HEK293T (cell line): ENCODE results near the gene PREP.

Experiments used
- CTCF ChIA-PET: fragments of 350-600 bp; formaldehyde crosslinking; extraction: SDS; loops from one replicate; lab custom pipeline; 2021; ENCODE audit warnings: antibody characterized with exemption, inconsistent platforms; lab: Yijun Ruan, JAX
- POLR2A ChIA-PET: fragments of 350-600 bp; formaldehyde crosslinking; extraction: SDS; loops from one replicate; lab custom pipeline; 2020; ENCODE audit warnings: antibody characterized with exemption, inconsistent platforms; lab: Yijun Ruan, JAX
- DNase-seq: peaks from one replicate; pipeline ENCODE4 v3.0.0; 2012; ENCODE audit warnings: mixed read lengths; ENCODE audit errors: extremely low spot score
- ARNT ChIP-seq: fragments of 450-650 bp; IDR thresholded peaks from 2 replicates; pipeline ENCODE4 v1.6.1; 2017; ENCODE audit warnings: mild to moderate bottlenecking
- BHLHE40 ChIP-seq: fragments of 450-650 bp; IDR thresholded peaks from 2 replicates; pipeline ENCODE4 v1.6.1; 2016; ENCODE audit warnings: mild to moderate bottlenecking, moderate library complexity, borderline replicate concordance
- CTBP1 ChIP-seq: fragments of 450-650 bp; IDR thresholded peaks from 2 replicates; pipeline ENCODE4 v1.6.1; 2016; ENCODE audit warnings: borderline replicate concordance
- ELF4 ChIP-seq: fragments of 450-650 bp; IDR thresholded peaks from 2 replicates; pipeline ENCODE4 v1.6.1; 2017; ENCODE audit warnings: antibody characterized with exemption
- FOXA1 ChIP-seq: fragments of 450-650 bp; IDR thresholded peaks from 2 replicates; pipeline ENCODE4 v1.6.1; 2016; ENCODE audit warnings: mild to moderate bottlenecking
- FOXK2 ChIP-seq: fragments of 450-650 bp; IDR thresholded peaks from 2 replicates; pipeline ENCODE4 v1.6.1; 2016; ENCODE audit warnings: mild to moderate bottlenecking
- FOXM1 ChIP-seq: fragments of 450-650 bp; IDR thresholded peaks from 2 replicates; pipeline ENCODE4 v1.6.1; 2017; ENCODE audit warnings: mild to moderate bottlenecking, borderline replicate concordance
- HDGF ChIP-seq: fragments of 450-650 bp; IDR thresholded peaks from 2 replicates; pipeline ENCODE4 v1.6.1; 2017; ENCODE audit warnings: antibody characterized with exemption, borderline replicate concordance
- L3MBTL2 ChIP-seq: fragments of 450-650 bp; conservative IDR thresholded peaks from 2 replicates; pipeline ENCODE4 v1.6.1; 2016; ENCODE audit warnings: mild to moderate bottlenecking
- LEF1 ChIP-seq: fragments of 450-650 bp; IDR thresholded peaks from 2 replicates; pipeline ENCODE4 v1.6.1; 2017; ENCODE audit warnings: mild to moderate bottlenecking, borderline replicate concordance
- NFRKB ChIP-seq: fragments of 450-650 bp; IDR thresholded peaks from 2 replicates; pipeline ENCODE4 v1.6.1; 2016; ENCODE audit warnings: mild to moderate bottlenecking, moderate library complexity
- PKNOX1 ChIP-seq: fragments of 450-650 bp; IDR thresholded peaks from 2 replicates; pipeline ENCODE4 v1.6.1; 2016
- SP1 ChIP-seq: fragments of 450-650 bp; IDR thresholded peaks from 2 replicates; pipeline ENCODE4 v1.6.1; 2017
- SUZ12 ChIP-seq: fragments of 450-650 bp; IDR thresholded peaks from 2 replicates; pipeline ENCODE4 v1.6.1; 2016; ENCODE audit warnings: mild to moderate bottlenecking
- TARDBP ChIP-seq: fragments of 450-650 bp; IDR thresholded peaks from 2 replicates; pipeline ENCODE4 v1.6.1; 2016
- ZNF384 ChIP-seq: fragments of 450-650 bp; IDR thresholded peaks from 2 replicates; pipeline ENCODE4 v1.6.1; 2016

The PREP gene

GRCh38 chr6:105402939-105403935 lies at the start of gene PREP:
Gene PREP, minus strand, starts transcription at chr6:105403082. Its CDS starts 191 bp downstream, at chr6:105402891.
- DNase-seq, result peak; percentile 87
- TF ChIP-seq ARNT (peak; percentile 11; the same call in 1 of the 2 replicates), FOXA1 (no peak), PKNOX1 (peak; percentile 72), FOXM1 (peak; percentile 43), FOXK2 (no peak), L3MBTL2 (0 out of 2 replicates have a peak, but pooled peaks have one; percentile 17)
- POLR2A ChIA-PET, result interaction anchor here (0.8 to 1.2 kb wide), 5 partner anchors 10 to 544 kb away, joined by 3 to 6 read pairs (median 5); partner anchors contain the start of gene HACE1
- CTCF ChIA-PET, result interaction anchor here (0.6 to 1.2 kb wide), 13 partner anchors 9 to 888 kb away, joined by 3 to 11 read pairs (median 4); a partner anchor contains a TSS

GRCh38 chr6:105452376-105452775 lies 49.5 kb upstream of the PREP start:
- no peak for TF ChIP-seq LEF1
- TF ChIP-seq ZNF384, result no peak
- no peak for TF ChIP-seq SUZ12
- no peak for TF ChIP-seq CTBP1
- no peak for TF ChIP-seq BHLHE40
- no peak for TF ChIP-seq NFRKB
- no peak for TF ChIP-seq ELF4
- TF ChIP-seq SP1, result no peak
- ChIA-PET POLR2A (no interaction called here), CTCF (no interaction called here)
- no peak for DNase-seq

GRCh38 chr6:105449756-105450390 lies 47.0 kb upstream of the PREP start:
- TF ChIP-seq SUZ12 (no peak), SP1 (no peak), L3MBTL2 (no peak), ELF4 (no peak), TARDBP (no peak), LEF1 (no peak), FOXK2 (no peak), ZNF384 (no peak), PKNOX1 (no peak), ARNT (no peak), CTBP1 (no peak), HDGF (no peak), FOXM1 (no peak), BHLHE40 (no peak)
- ChIA-PET POLR2A (no interaction called here), CTCF (no interaction called here)
- no peak for DNase-seq

GRCh38 chr6:105445481-105445880 lies 42.6 kb upstream of the PREP start:
- no peak for DNase-seq
- CTCF ChIA-PET, result interaction anchor here (1.4 kb wide), 1 partner anchor 13 kb away, joined by 3 read pairs; no protein-coding TSS in a partner anchor
- TF ChIP-seq CTBP1 (no peak), PKNOX1 (no peak), L3MBTL2 (no peak)
- POLR2A ChIA-PET, result no interaction called here

GRCh38 chr6:105443941-105444340 lies 41.1 kb upstream of the PREP start:
- ChIA-PET POLR2A (no interaction called here), CTCF (no interaction called here)
- TF ChIP-seq CTBP1, result no peak
- no peak for TF ChIP-seq SP1
- TF ChIP-seq LEF1, result no peak
- no peak for TF ChIP-seq NFRKB
- no peak for TF ChIP-seq ARNT
- no peak for TF ChIP-seq TARDBP
- TF ChIP-seq HDGF, result no peak
- no peak for TF ChIP-seq ZNF384
- TF ChIP-seq FOXM1, result no peak
- TF ChIP-seq SUZ12, result no peak
- DNase-seq, result no peak

- no peak for DNase-seq
- TF ChIP-seq NFRKB (no peak), PKNOX1 (no peak)
- ChIA-PET CTCF (no interaction called here), POLR2A (no interaction called here)
Observed at GRCh38 chr6:105442369-105442768, 39.5 kb upstream of the PREP start.
